Measurements from ENCODE around the gene NUDT16L1.

NUDT16L1 gene

GRCh38 chr16:4733211-4733742, 39.9 kb downstream of the NUDT16L1 start:
- no peaks in the 10 kb centered on the region for H3K9me3 ChIP-seq (replicated peaks in 1 of 2; ENCODE audit: control insufficient read depth in 2 of 2, insufficient read depth in 1 of 2, low read depth in 1 of 2, low read length in 2 of 2)
- H3K4me3 ChIP-seq (ENCODE audit: low read length in 2 of 2): peak overlapping the region; percentile 64 to 94
- DNase-seq (ENCODE audit: low spot score): no peak
- no peak overlapping the region for H2BK120ac ChIP-seq (ENCODE audit: low read depth, low read length)
- H3K79me1 ChIP-seq (ENCODE audit: low read depth, low read length): peaks cover 4% of the 10 kb centered on the region
- no peak overlapping the region for H3K27ac ChIP-seq (replicated peaks; ENCODE audit: low read length)
- WGBS, 2 donors (ENCODE audit: extremely low coverage in 2 of 2, insufficient read length in 2 of 2, insufficient replicate concordance in 1 of 2): no CpG with 5 or more reads among the region's 17 CpGs
- peaks cover 0 to 3% of the 10 kb centered on the region in 2 donors for H3K4me1 ChIP-seq (ENCODE audit: control insufficient read depth in 2 of 2, insufficient read depth in 1 of 2, low read depth in 1 of 2, low read length in 2 of 2)
- no peak overlapping the region for H3K14ac ChIP-seq (ENCODE audit: low read length)
- H2BK12ac ChIP-seq (ENCODE audit: low read length): no peak overlapping the region
- peak overlapping the region; percentile 51 for H3K4me2 ChIP-seq (ENCODE audit: insufficient read depth, low read length, poor library complexity, severe bottlenecking)
- H2BK5ac ChIP-seq (ENCODE audit: low read length): no peak overlapping the region
- H4K91ac ChIP-seq (ENCODE audit: low read depth, low read length, poor library complexity): no peak overlapping the region
- no peak overlapping the region for H3K18ac ChIP-seq (ENCODE audit: low read length)
- H3K9ac ChIP-seq (ENCODE audit: low read depth, low read length, poor library complexity): no peak overlapping the region
- H2AFZ ChIP-seq (ENCODE audit: low read length): peak overlapping the region; percentile 95
- no peak overlapping the region for H4K8ac ChIP-seq (ENCODE audit: low read depth, low read length)
- peaks cover 7 to 33% of the 10 kb centered on the region in 2 donors for H3K36me3 ChIP-seq (replicated peaks in 1 of 2; ENCODE audit: control insufficient read depth in 2 of 2, insufficient read depth in 2 of 2, low read length in 2 of 2)
- no peak overlapping the region for H3K23ac ChIP-seq (ENCODE audit: low read depth, low read length, poor library complexity)
- no peak overlapping the region for H3K4ac ChIP-seq (ENCODE audit: low read length)
- no peak overlapping the region for H2AK5ac ChIP-seq (ENCODE audit: low read depth, low read length)
- H2BK15ac ChIP-seq (ENCODE audit: low read length): no peak overlapping the region
- H3K27me3 ChIP-seq (ENCODE audit: control insufficient read depth in 3 of 3, insufficient read depth in 3 of 3, low read depth in 1 of 3, low read length in 3 of 3): no peaks in the 10 kb centered on the region

- peak overlapping the region; percentile 99 for H3K4me2 ChIP-seq (ENCODE audit: insufficient read depth, low read length, poor library complexity, severe bottlenecking)
- no peak for DNase-seq (ENCODE audit: low spot score)
- no peak overlapping the region for H2BK120ac ChIP-seq (ENCODE audit: low read depth, low read length)
- peaks cover 4% of the 10 kb centered on the region for H3K79me1 ChIP-seq (ENCODE audit: low read depth, low read length)
- H3K36me3 ChIP-seq (replicated peaks in 1 of 2; ENCODE audit: control insufficient read depth in 2 of 2, insufficient read depth in 2 of 2, low read length in 2 of 2): peaks cover 7 to 29% of the 10 kb centered on the region in 2 donors
- H3K4ac ChIP-seq (ENCODE audit: low read length): no peak overlapping the region
- no peak overlapping the region for H2AK5ac ChIP-seq (ENCODE audit: low read depth, low read length)
- peak overlapping the region; percentile 66 for H3K23ac ChIP-seq (ENCODE audit: low read depth, low read length, poor library complexity)
- no peak overlapping the region for H2BK15ac ChIP-seq (ENCODE audit: low read length)
- peak overlapping the region; percentile 86 for H3K27ac ChIP-seq (replicated peaks; ENCODE audit: low read length)
- H2BK5ac ChIP-seq (ENCODE audit: low read length): no peak overlapping the region
- no peak overlapping the region for H4K91ac ChIP-seq (ENCODE audit: low read depth, low read length, poor library complexity)
- H3K9me3 ChIP-seq (replicated peaks in 1 of 2; ENCODE audit: control insufficient read depth in 2 of 2, insufficient read depth in 1 of 2, low read depth in 1 of 2, low read length in 2 of 2): no peaks in the 10 kb centered on the region
- peaks cover 0 to 3% of the 10 kb centered on the region in 2 donors for H3K4me1 ChIP-seq (ENCODE audit: control insufficient read depth in 2 of 2, insufficient read depth in 1 of 2, low read depth in 1 of 2, low read length in 2 of 2)
- H3K4me3 ChIP-seq (ENCODE audit: low read length in 2 of 2): peak overlapping the region; percentile 94 to 99
- WGBS, 2 donors (ENCODE audit: extremely low coverage in 2 of 2, insufficient read length in 2 of 2, insufficient replicate concordance in 1 of 2): no CpG with 5 or more reads among the region's 19 CpGs
- no peak overlapping the region for H4K8ac ChIP-seq (ENCODE audit: low read depth, low read length)
- H3K14ac ChIP-seq (ENCODE audit: low read length): peak overlapping the region; percentile 0
- peak overlapping the region; percentile 92 for H3K9ac ChIP-seq (ENCODE audit: low read depth, low read length, poor library complexity)
- H2BK12ac ChIP-seq (ENCODE audit: low read length): no peak overlapping the region
- peak overlapping the region; percentile 92 for H3K18ac ChIP-seq (ENCODE audit: low read length)
- no peaks in the 10 kb centered on the region for H3K27me3 ChIP-seq (ENCODE audit: control insufficient read depth in 3 of 3, insufficient read depth in 3 of 3, low read depth in 1 of 3, low read length in 3 of 3)
- H2AFZ ChIP-seq (ENCODE audit: low read length): peak overlapping the region; percentile 95
Measured at GRCh38 chr16:4733747-4734062, 40.3 kb downstream of the NUDT16L1 start.

GRCh38 chr16:4734063-4734729, 40.8 kb downstream of the NUDT16L1 start, which contains the start of the genes ANKS3 and DNAAF8:
Gene ANKS3 (minus strand): TSS chr16:4734271. CDS start chr16:4730149, 4,122 bp downstream.
Gene DNAAF8 (plus strand): TSS chr16:4734537. CDS start chr16:4736515, 1,978 bp downstream.
- Histone ChIP-seq H3K36me3 (replicated peaks in 1 of 2; ENCODE audit: control insufficient read depth in 2 of 2, insufficient read depth in 2 of 2, low read length in 2 of 2) (peaks cover 7 to 24% of the 10 kb centered on the region in 2 donors), H2BK5ac (ENCODE audit: low read length) (no peak within 1 kb of the TSS), H3K18ac (ENCODE audit: low read length) (peak within 1 kb of the TSS; percentile 92), H2BK12ac (ENCODE audit: low read length) (no peak within 1 kb of the TSS), H4K8ac (ENCODE audit: low read depth, low read length) (peak within 1 kb of the TSS; percentile 23), H3K9ac (ENCODE audit: low read depth, low read length, poor library complexity) (peak within 1 kb of the TSS; percentile 92), H3K23ac (ENCODE audit: low read depth, low read length, poor library complexity) (peak within 1 kb of the TSS; percentile 66), H3K4me3 (ENCODE audit: low read length in 2 of 2) (peak within 1 kb of the TSS; percentile 94 to 99), H2BK120ac (ENCODE audit: low read depth, low read length) (no peak within 1 kb of the TSS), H3K14ac (ENCODE audit: low read length) (peak within 1 kb of the TSS; percentile 0), H3K27me3 (ENCODE audit: control insufficient read depth in 3 of 3, insufficient read depth in 3 of 3, low read depth in 1 of 3, low read length in 3 of 3) (no peaks in the 10 kb centered on the region), H3K4me1 (ENCODE audit: control insufficient read depth in 2 of 2, insufficient read depth in 1 of 2, low read depth in 1 of 2, low read length in 2 of 2) (peaks cover 0 to 3% of the 10 kb centered on the region in 2 donors), H3K9me3 (replicated peaks in 1 of 2; ENCODE audit: control insufficient read depth in 2 of 2, insufficient read depth in 1 of 2, low read depth in 1 of 2, low read length in 2 of 2) (no peaks in the 10 kb centered on the region), H3K79me1 (ENCODE audit: low read depth, low read length) (peaks cover 4% of the 10 kb centered on the region), H4K91ac (ENCODE audit: low read depth, low read length, poor library complexity) (no peak within 1 kb of the TSS), H2AK5ac (ENCODE audit: low read depth, low read length) (no peak within 1 kb of the TSS), H3K4me2 (ENCODE audit: insufficient read depth, low read length, poor library complexity, severe bottlenecking) (peak within 1 kb of the TSS; percentile 99), H3K4ac (ENCODE audit: low read length) (no peak within 1 kb of the TSS), H2AFZ (ENCODE audit: low read length) (peak within 1 kb of the TSS; percentile 95), H3K27ac (replicated peaks; ENCODE audit: low read length) (peak within 1 kb of the TSS; percentile 86), H2BK15ac (ENCODE audit: low read length) (no peak within 1 kb of the TSS)
- DNase-seq (ENCODE audit: low spot score): peak; percentile 90
- no CpG with 5 or more reads among the region's 70 CpGs for WGBS, 2 donors (ENCODE audit: extremely low coverage in 2 of 2, insufficient read length in 2 of 2, insufficient replicate concordance in 1 of 2)

GRCh38 chr16:4734730-4735535, 41.6 kb downstream of the NUDT16L1 start:
- Histone ChIP-seq H3K9ac (ENCODE audit: low read depth, low read length, poor library complexity) (peak overlapping the region; percentile 82), H3K4ac (ENCODE audit: low read length) (no peak overlapping the region), H3K23ac (ENCODE audit: low read depth, low read length, poor library complexity) (peak overlapping the region; percentile 36), H3K18ac (ENCODE audit: low read length) (peak overlapping the region; percentile 50), H2AK5ac (ENCODE audit: low read depth, low read length) (no peak overlapping the region), H2BK12ac (ENCODE audit: low read length) (no peak overlapping the region), H3K4me2 (ENCODE audit: insufficient read depth, low read length, poor library complexity, severe bottlenecking) (peak overlapping the region; percentile 99), H3K36me3 (replicated peaks in 1 of 2; ENCODE audit: control insufficient read depth in 2 of 2, insufficient read depth in 2 of 2, low read length in 2 of 2) (peaks cover 4 to 18% of the 10 kb centered on the region in 2 donors), H3K9me3 (replicated peaks in 1 of 2; ENCODE audit: control insufficient read depth in 2 of 2, insufficient read depth in 1 of 2, low read depth in 1 of 2, low read length in 2 of 2) (no peaks in the 10 kb centered on the region), H2BK15ac (ENCODE audit: low read length) (no peak overlapping the region), H2BK120ac (ENCODE audit: low read depth, low read length) (no peak overlapping the region), H4K8ac (ENCODE audit: low read depth, low read length) (no peak overlapping the region), H3K4me1 (ENCODE audit: control insufficient read depth in 2 of 2, insufficient read depth in 1 of 2, low read depth in 1 of 2, low read length in 2 of 2) (peaks cover 0 to 3% of the 10 kb centered on the region in 2 donors), H2BK5ac (ENCODE audit: low read length) (no peak overlapping the region), H3K4me3 (ENCODE audit: low read length in 2 of 2) (peak overlapping the region; percentile 94 to 99), H2AFZ (ENCODE audit: low read length) (peak overlapping the region; percentile 95), H3K27ac (replicated peaks; ENCODE audit: low read length) (peak overlapping the region; percentile 63), H3K27me3 (ENCODE audit: control insufficient read depth in 3 of 3, insufficient read depth in 3 of 3, low read depth in 1 of 3, low read length in 3 of 3) (no peaks in the 10 kb centered on the region), H3K14ac (ENCODE audit: low read length) (no peak overlapping the region), H4K91ac (ENCODE audit: low read depth, low read length, poor library complexity) (no peak overlapping the region), H3K79me1 (ENCODE audit: low read depth, low read length) (peaks cover 4% of the 10 kb centered on the region)
- DNase-seq (ENCODE audit: low spot score): peak; percentile 85
- no CpG with 5 or more reads among the region's 38 CpGs for WGBS, 2 donors (ENCODE audit: extremely low coverage in 2 of 2, insufficient read length in 2 of 2, insufficient replicate concordance in 1 of 2)
